Muscle of leg (tissue), 11 donors: ENCODE measurements around the gene KIF26B. TPM values are rescaled to one million over a fixed set of nuclear protein-coding genes. Genes with fewer than 3 reads are reported as not detected.
A peak's percentile ranks its signal among the peaks of the same experiment; 100 is the strongest.

Source experiments
- DNase-seq: peaks from one replicate; pipeline ENCODE4 v3.0.0; 2013
- H3K27ac ChIP-seq: one replicate; pipeline ENCODE4 v1.5.1; 2013; ENCODE audit warnings: mild to moderate bottlenecking, low read length, control low read depth
- H3K27me3 ChIP-seq: one replicate; pipeline ENCODE4 v1.6.1; 2013; ENCODE audit warnings: low read length; ENCODE audit not compliant: control insufficient read depth, insufficient read depth
- H3K36me3 ChIP-seq: one replicate; pipeline ENCODE4 v1.6.1; 2013; ENCODE audit warnings: low read length; ENCODE audit not compliant: control insufficient read depth, insufficient read depth
- H3K4me1 ChIP-seq: one replicate; pipeline ENCODE4 v1.6.1; 2013; ENCODE audit warnings: low read length; ENCODE audit not compliant: control insufficient read depth, insufficient read depth
- H3K4me3 ChIP-seq: one replicate; pipeline ENCODE4 v1.5.1; 2013; ENCODE audit warnings: low read length, control low read depth
- H3K9me3 ChIP-seq: replicated peaks from 2 replicates; pipeline ENCODE4 v1.6.1; 2013; ENCODE audit warnings: low read depth, low read length; ENCODE audit not compliant: control insufficient read depth
- WGBS: methylation state at CpG from one replicate; pipeline ENCODE4 v1.1.5; 2013; ENCODE audit warnings: missing lambda C conversion rate; ENCODE audit not compliant: insufficient coverage; 5-methylcytosine and 5-hydroxymethylcytosine counted together
- polyA plus RNA-seq, 8 donors: library from polyadenylated mRNA; unstranded; fragments of 120-200 nt; gene quantifications; one replicate each; pipeline versions ENCODE4 v1.2.1 to v1.2.3, GENCODE V29; 2013; ENCODE audit warnings: inconsistent platforms in 1 of 8, low replicate concordance in 1 of 8; ENCODE audit not compliant: insufficient read length in 8 of 8, insufficient read depth in 1 of 8
- total RNA-seq: library from RNA; stranded (reverse); fragments of 120-200 nt; gene quantifications from one replicate; pipeline ENCODE4 v1.2.4, GENCODE V29; 2013

Gene KIF26B
- total and polyA plus RNA-seq, 9 donors, result 0.89 to 2.4 (median 1.0) TPM

DNA sequence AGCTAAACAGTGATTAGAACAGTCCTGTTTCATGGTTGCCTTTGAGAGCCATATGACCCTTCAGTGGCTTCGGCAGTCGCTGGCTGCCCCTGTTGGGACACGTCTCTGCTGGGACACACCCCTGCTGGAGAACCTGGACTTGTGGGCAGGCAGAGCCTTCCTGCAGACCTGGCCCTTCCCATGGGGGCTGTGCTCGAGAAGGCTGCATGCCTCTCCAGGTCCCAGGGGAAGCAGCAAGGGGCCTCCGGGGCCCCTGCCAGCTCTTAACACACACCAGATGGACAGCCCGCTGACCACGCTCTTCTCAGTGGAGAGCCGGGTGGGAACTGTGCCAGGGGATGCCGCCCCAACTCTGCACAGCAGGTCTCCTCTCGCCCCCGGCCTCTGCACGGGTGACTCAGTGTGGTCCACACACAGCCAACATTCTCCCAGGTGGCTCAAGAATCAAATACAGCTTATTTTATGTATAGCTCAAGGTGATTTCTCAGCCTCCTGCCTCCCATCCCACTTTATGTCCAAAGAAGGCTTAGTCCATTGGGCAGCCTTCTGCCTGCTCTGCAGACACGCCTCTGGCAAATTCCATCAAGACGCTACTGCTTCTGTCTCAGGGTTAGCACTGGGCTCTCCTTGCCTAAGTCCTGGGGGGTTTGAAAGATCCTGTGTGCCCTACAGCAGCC is 450.8 kb downstream of the KIF26B start:
- DNase-seq, result no peak
- Histone ChIP-seq H3K36me3 (no peaks in the 10 kb centered on the region), H3K9me3 (no peaks in the 10 kb centered on the region), H3K27me3 (peaks cover 6% of the 10 kb centered on the region), H3K27ac (no peak overlapping the region), H3K4me3 (no peak overlapping the region), H3K4me1 (peaks cover 19% of the 10 kb centered on the region)
- 31% methylated on average over 7 of the region's 14 CpGs for WGBS

GRCh38 chr1:245606157-245606725 is 451.5 kb downstream of the KIF26B start:
- 48% methylated on average over 10 of the region's 16 CpGs for WGBS

DNA sequence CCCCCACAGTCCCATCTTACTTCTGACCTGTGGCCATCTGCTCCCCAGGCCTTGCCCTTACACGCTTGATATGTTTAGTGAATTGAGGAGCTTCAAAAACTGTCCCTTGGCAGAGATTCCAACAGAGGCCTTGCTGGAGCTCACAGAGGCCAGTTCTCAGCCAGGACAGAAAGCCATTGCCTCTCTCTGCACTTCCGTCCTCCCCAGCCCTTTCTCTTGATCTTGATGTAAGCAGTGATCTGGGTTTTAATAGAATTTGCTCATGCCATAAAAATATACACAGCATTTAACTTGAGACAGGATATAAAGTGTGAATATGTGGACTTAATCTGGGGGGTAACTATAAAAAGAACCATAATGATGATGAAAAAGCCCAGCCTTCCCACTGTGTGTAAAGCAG is 453.5 kb downstream of the KIF26B start:
- peaks cover 16% of the 10 kb centered on the region for H3K4me1 ChIP-seq
- no peak overlapping the region for H3K27ac ChIP-seq
- H3K9me3 ChIP-seq, result no peaks in the 10 kb centered on the region
- DNase-seq, result no peak
- H3K36me3 ChIP-seq, result no peaks in the 10 kb centered on the region
- H3K27me3 ChIP-seq, result peaks cover 4% of the 10 kb centered on the region
- 57% methylated on average over 1 of the region's 2 CpGs for WGBS
- no peak overlapping the region for H3K4me3 ChIP-seq

More at GRCh38 chr1:245606157-245606725, 451.5 kb downstream of the KIF26B start:
- DNase-seq, result no peak
- H3K9me3 ChIP-seq, result no peaks in the 10 kb centered on the region
- H3K27ac ChIP-seq, result no peak overlapping the region
- no peak overlapping the region for H3K4me3 ChIP-seq
- H3K4me1 ChIP-seq, result peaks cover 19% of the 10 kb centered on the region
- no peaks in the 10 kb centered on the region for H3K36me3 ChIP-seq
- H3K27me3 ChIP-seq, result peaks cover 4% of the 10 kb centered on the region

DNA sequence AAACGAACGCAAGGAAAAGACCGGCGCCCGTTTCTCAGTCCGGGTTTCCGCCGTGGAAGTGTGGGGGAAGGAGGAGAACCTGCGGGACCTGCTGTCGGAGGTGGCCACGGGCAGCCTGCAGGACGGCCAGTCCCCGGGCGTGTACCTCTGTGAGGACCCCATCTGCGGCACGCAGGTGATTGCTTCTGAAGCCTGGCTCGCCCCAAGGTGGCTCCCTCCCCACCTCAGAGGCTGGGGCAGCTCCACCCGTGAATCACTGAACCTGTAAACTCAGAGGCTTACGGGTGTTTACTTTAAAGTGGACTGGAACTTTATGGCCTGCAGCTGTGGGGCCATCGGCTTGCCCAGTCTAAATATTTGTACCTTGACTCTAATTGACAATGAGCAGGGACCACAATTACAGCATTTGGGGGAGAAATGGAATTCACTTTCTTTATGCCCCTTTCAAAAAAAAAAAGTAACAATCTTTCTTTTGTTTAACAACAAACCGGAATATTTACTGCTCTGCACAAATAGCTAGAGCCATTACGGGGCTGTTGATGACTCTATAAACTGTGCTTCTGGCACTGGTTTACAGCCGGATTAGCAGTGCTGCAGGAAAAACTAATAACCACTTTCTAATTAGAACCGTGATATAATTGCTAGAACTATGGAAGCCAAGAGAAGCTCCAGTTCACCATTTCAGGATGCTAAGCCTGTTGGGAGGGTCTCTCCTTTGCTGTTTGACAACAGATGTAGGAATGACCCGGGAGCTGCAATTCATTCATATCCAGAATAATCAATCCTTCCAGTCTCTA is 454.8 kb downstream of the KIF26B start:
- H3K27me3 ChIP-seq, result peaks cover 4% of the 10 kb centered on the region
- no peak for DNase-seq
- peaks cover 14% of the 10 kb centered on the region for H3K4me1 ChIP-seq
- H3K27ac ChIP-seq, result no peak overlapping the region
- no peak overlapping the region for H3K4me3 ChIP-seq
- H3K36me3 ChIP-seq, result no peaks in the 10 kb centered on the region
- no peaks in the 10 kb centered on the region for H3K9me3 ChIP-seq
- WGBS, result 81% methylated on average over 9 of the region's 25 CpGs

- no peak for DNase-seq
- H3K36me3 ChIP-seq, result no peaks in the 10 kb centered on the region
- peaks cover 4% of the 10 kb centered on the region for H3K4me1 ChIP-seq
- H3K4me3 ChIP-seq, result no peak overlapping the region
- no CpG with 5 or more reads among the region's 2 CpGs for WGBS
- H3K27ac ChIP-seq, result no peak overlapping the region
- no peaks in the 10 kb centered on the region for H3K9me3 ChIP-seq
- H3K27me3 ChIP-seq, result peaks cover 4% of the 10 kb centered on the region
Measured at GRCh38 chr1:245611251-245611650, 456.5 kb downstream of the KIF26B start.

DNA sequence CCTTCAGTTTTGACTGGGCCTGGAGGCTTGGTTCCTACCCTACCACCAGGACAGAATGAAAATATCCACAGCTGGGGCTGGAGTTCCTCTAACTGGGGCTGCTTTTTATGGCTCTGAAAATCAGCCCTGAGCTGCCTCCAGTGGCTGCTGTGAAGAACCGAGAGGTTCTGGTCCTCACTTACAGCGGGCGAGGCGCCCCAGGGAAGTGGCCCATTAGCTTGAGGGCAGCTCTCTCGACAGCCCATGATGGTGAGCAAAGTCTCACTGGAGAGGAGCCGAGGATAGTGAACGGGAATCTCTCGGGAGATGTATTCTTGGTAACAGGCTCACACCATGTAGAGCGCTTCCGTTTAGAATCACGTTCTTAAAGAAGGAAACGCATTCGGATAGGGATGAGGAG is 459.7 kb downstream of the KIF26B start:
- peak overlapping the region; percentile 59 for H3K27ac ChIP-seq
- no peak overlapping the region for H3K4me3 ChIP-seq
- H3K36me3 ChIP-seq, result no peaks in the 10 kb centered on the region
- no peaks in the 10 kb centered on the region for H3K4me1 ChIP-seq
- H3K27me3 ChIP-seq, result peaks cover 2% of the 10 kb centered on the region
- peak; percentile 38 for DNase-seq
- H3K9me3 ChIP-seq, result no peaks in the 10 kb centered on the region
- WGBS, result 53% methylated on average over 8 of the region's 13 CpGs

DNA sequence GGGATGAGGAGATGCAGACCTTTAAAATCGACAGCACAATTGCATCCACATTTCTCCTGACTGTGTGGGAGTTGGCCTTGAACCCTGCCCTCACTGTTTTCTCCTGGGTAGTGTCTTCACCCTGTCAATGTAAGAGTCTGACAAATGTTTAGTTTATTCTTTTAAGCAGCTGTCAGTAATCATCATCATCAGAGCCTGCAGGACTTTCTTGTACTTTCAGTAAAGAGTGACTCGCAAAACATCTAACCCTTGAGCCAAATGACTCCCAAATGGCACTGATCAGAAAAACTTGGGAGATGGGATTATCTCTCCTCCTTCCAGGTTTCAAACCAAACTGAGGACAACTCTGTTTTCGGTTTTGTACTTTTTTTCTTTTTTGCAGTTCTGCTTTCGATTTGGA is 460.2 kb downstream of the KIF26B start:
- H3K4me3 ChIP-seq, result no peak overlapping the region
- DNase-seq, result peak; percentile 60

DNA sequence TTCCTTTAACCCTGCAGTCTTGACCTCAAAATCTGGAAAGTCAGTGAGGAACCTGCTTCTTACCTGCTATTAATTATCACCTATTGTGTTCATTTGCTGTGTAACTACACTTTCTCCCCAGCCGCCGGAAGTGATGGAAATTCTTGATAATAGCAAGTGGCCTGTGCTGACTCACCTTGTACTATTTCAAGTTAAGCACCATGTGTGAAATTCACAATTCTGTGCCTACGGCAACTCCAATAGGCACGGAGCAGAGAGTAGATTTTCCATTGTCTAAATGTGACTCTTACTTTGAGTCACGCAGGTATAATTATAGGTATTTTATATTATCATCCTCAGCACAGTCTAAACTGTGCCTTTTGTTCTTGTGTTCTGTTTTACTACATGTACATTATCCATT is 466.8 kb downstream of the KIF26B start:
- no peak for DNase-seq
- Histone ChIP-seq H3K36me3 (no peaks in the 10 kb centered on the region), H3K4me1 (no peaks in the 10 kb centered on the region), H3K9me3 (no peaks in the 10 kb centered on the region), H3K27me3 (peaks cover 3% of the 10 kb centered on the region), H3K4me3 (no peak overlapping the region), H3K27ac (no peak overlapping the region)
- WGBS, result 80% methylated on average over 2 of the region's 5 CpGs

More for the DNA sequence above, 460.2 kb downstream of the KIF26B start:
- WGBS, result no CpG with 5 or more reads among the region's 4 CpGs
- Histone ChIP-seq H3K36me3 (no peaks in the 10 kb centered on the region), H3K9me3 (no peaks in the 10 kb centered on the region), H3K4me1 (no peaks in the 10 kb centered on the region), H3K27me3 (peaks cover 2% of the 10 kb centered on the region), H3K27ac (peak overlapping the region; percentile 11)

DNA sequence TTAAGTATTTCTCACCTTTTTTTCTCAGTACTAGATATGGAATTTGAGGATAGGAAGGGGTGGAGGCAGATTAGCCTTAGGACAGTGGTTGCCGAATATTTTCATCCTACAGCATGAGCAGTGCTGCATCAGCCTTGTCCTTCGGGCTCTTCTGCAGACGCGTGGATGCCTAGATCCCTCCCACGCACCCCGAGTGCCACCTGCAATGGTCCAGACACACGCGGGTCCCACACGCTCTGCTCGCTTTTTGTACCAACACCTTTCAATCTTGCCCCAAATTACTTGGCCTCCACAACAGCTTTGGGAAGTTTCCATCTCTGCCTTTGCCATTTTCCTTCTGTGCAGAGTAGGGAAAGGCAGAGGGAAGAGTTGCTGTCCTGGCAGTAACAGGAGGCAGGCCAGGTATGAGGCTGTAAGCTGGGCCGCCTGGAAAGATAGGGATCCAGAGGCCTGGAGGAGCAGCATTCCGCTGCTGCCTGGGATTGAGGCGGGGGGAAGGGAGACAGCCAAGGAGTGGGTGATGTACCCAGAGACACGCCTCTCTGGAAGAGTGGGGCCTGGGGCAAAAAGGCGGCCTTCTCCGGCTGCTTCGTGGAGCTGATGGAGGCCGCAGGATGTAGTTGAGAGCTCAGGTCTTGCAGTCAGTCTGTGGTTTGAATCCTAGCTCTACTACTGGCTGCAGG is 467.7 kb downstream of the KIF26B start:
- no peaks in the 10 kb centered on the region for H3K36me3 ChIP-seq
- H3K4me3 ChIP-seq, result no peak overlapping the region
- H3K27me3 ChIP-seq, result peaks cover 2% of the 10 kb centered on the region
- H3K4me1 ChIP-seq, result no peaks in the 10 kb centered on the region
- DNase-seq, result no peak
- H3K9me3 ChIP-seq, result no peaks in the 10 kb centered on the region
- H3K27ac ChIP-seq, result no peak overlapping the region
- WGBS, result 91% methylated on average over 17 of the region's 18 CpGs

GRCh38 chr1:245641384-245641783 is 486.6 kb downstream of the KIF26B start:
- H3K27me3 ChIP-seq, result no peaks in the 10 kb centered on the region
- no peak overlapping the region for H3K27ac ChIP-seq
- no peaks in the 10 kb centered on the region for H3K36me3 ChIP-seq
- H3K4me1 ChIP-seq, result no peaks in the 10 kb centered on the region
- no CpG with 5 or more reads among the region's 1 CpG for WGBS
- H3K9me3 ChIP-seq, result peaks cover 20% of the 10 kb centered on the region
- DNase-seq, result no peak
- no peak overlapping the region for H3K4me3 ChIP-seq
